Panc1 (cell line): Measurements from ENCODE around the gene CASP10. TPM values are rescaled to one million over a fixed set of nuclear protein-coding genes. Genes with fewer than 3 reads are reported as not detected.
"Not testable (repeated sequence)": the region's sequence is repeated elsewhere in the genome, so short reads cannot be mapped to it uniquely, and the experiment has no call there.

ENCODE experiments used
- ATAC-seq: fragments of 200-7000 bp; cut with Tn5 transposase; 2 replicates; pipeline ENCODE4 v1.9.1; 2020; ENCODE audit warnings: mild to moderate bottlenecking, moderate library complexity
- BruUV-seq: library from RNA; stranded (reverse); fragments of 400-500 nt; replicated peaks from 2 replicates; lab custom pipeline; 2021; lab: Mats Ljungman, UMichigan
- CTCF ChIA-PET: fragments of 300-600 bp; sonication (Branson Sonifier 250); formaldehyde crosslinking; loops from one replicate; lab custom pipeline; 2022; ENCODE audit warnings: antibody characterized with exemption; lab: Charles Lee
- POLR2A ChIA-PET: fragments of 300-600 bp; sonication (Branson Sonifier 250); formaldehyde crosslinking; loops from one replicate; lab custom pipeline; 2022; ENCODE audit warnings: antibody characterized with exemption; lab: Charles Lee
- DNase-seq: peaks from one replicate; pipeline ENCODE4 v3.0.0-alpha.2; 2010; ENCODE audit warnings: low read depth, low spot score
- H3K27ac ChIP-seq: 2 replicates; pipeline ENCODE4 v1.5.1; 2011; ENCODE audit warnings: mild to moderate bottlenecking, low read length, inconsistent platforms
- H3K27me3 ChIP-seq: fragments of 200-500 bp; sonication (Bioruptor generic); 2 replicates; pipeline ENCODE4 v1.6.0; 2014; ENCODE audit warnings: low read length, inconsistent platforms; ENCODE audit not compliant: control insufficient read depth, insufficient read depth
- H3K36me3 ChIP-seq: fragments of 200-500 bp; sonication (Bioruptor generic); 2 replicates; pipeline ENCODE4 v1.5.1; 2014; ENCODE audit warnings: inconsistent platforms, mild to moderate bottlenecking, low read length, moderate library complexity; ENCODE audit not compliant: control insufficient read depth, insufficient read depth
- H3K4me1 ChIP-seq: 2 replicates; pipeline ENCODE4 v1.5.1; 2011; ENCODE audit warnings: inconsistent platforms, mild to moderate bottlenecking, low read length, moderate library complexity; ENCODE audit not compliant: control insufficient read depth, insufficient read depth
- H3K4me3 ChIP-seq, 2 experiments: 2 replicates each; pipeline ENCODE4 v1.5.1; 2011 to 2012; ENCODE audit warnings: low read depth in 2 of 2, low read length in 2 of 2, mild to moderate bottlenecking in 2 of 2, inconsistent platforms in 1 of 2, moderate library complexity in 1 of 2
- H3K9me3 ChIP-seq: fragments of 200-500 bp; sonication (Bioruptor generic); 2 replicates; pipeline ENCODE4 v1.5.1; 2014; ENCODE audit warnings: low read depth, mild to moderate bottlenecking, inconsistent platforms, low read length, moderate library complexity; ENCODE audit not compliant: control insufficient read depth, insufficient read depth
- POLR2AphosphoS5 ChIP-seq: IDR thresholded peaks from 2 replicates; pipeline ENCODE4 v1.6.1; 2012; ENCODE audit warnings: mild to moderate bottlenecking, low read depth, low read length, moderate library complexity
- REST ChIP-seq, 2 experiments: IDR thresholded peaks; 2 replicates each; pipeline ENCODE4 v1.6.1; 2011 to 2012; ENCODE audit warnings: low read depth in 2 of 2, control low read depth in 1 of 2, low read length in 1 of 2, mild to moderate bottlenecking in 1 of 2, moderate library complexity in 1 of 2; ENCODE audit not compliant: insufficient read depth in 1 of 2
- SIN3A ChIP-seq: IDR thresholded peaks from 2 replicates; pipeline ENCODE4 v1.6.1; 2012; ENCODE audit warnings: low read depth, mild to moderate bottlenecking, low read length, moderate library complexity, borderline replicate concordance; ENCODE audit not compliant: insufficient read depth
- TCF7L2 ChIP-seq: IDR thresholded peaks from 2 replicates; pipeline ENCODE4 v1.6.1; 2011; ENCODE audit warnings: mild to moderate bottlenecking, low read depth, low read length, inconsistent platforms
- in situ Hi-C: cut with HindIII; loops from 2 replicates; pipeline ENCODE4 v1.10.0; 2016; ENCODE audit warnings: low sequenced_read_pairs, low pct_unique_long_range_greater_than_20kb
- intact Hi-C: fragments of 100-400 bp; cut with micrococcal nuclease; formaldehyde crosslinking; loops from one replicate; pipeline ENCODE4 v1.10.0; 2022; ENCODE audit not compliant: unreplicated experiment
- total RNA-seq: library from RNA; stranded (reverse); gene quantifications from one replicate; pipeline ENCODE4 v1.2.1, GENCODE V29; 2021; ENCODE audit not compliant: unreplicated experiment
- TF ChIP-seq, protein P1 (sequence below): fragments of 450-650 bp; IDR thresholded peaks from 2 replicates; pipeline ENCODE4 v1.5.1; 2017; ENCODE audit warnings: mild to moderate bottlenecking

The CASP10 gene
- total RNA-seq, 1 experiment from 2014 or later: 0.87 TPM

DNA sequence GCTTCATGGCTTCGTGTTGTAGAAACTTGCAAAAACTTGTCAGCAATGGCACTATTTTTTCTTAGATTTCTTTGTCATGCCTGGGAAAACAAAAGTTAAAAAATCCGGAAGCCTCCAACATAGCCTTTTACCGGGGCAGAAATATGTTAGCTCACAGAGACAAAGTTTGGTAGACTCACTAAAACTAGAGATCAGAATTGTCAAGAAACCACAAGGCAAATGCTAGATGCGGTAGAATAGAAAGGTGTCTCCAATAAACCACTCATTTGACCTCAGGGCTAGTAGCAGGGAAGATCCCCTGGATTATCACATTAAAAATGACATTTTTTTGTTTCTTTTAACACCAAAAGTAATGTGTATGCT lies 405 bp downstream of the CASP10 start:
- ChIA-PET POLR2A (interaction anchor here (0.6 kb wide), 1 partner anchor 277 kb away, joined by 4 read pairs; no protein-coding TSS in a partner anchor), CTCF (interaction anchor here (0.7 to 1.8 kb wide), 3 partner anchors 49 to 1220 kb away, joined by 3 to 12 read pairs (median 3); no protein-coding TSS in a partner anchor)
- ATAC-seq (no peak), DNase-seq (no peak)
- Histone ChIP-seq H3K9me3 (no peaks in the 10 kb centered on the region), H3K27ac (peak overlapping the region; percentile 40; the same call in 1 of the 2 replicates), H3K4me3 (peak overlapping the region in 1 of 2 experiments; percentile 42; a peak in 2 of 4 replicates), H3K4me1 (no peaks in the 10 kb centered on the region; the same call in 1 of the 2 replicates), H3K27me3 (no peaks in the 10 kb centered on the region), H3K36me3 (no peaks in the 10 kb centered on the region)
- intact Hi-C loops: no loop called here
- TF ChIP-seq, protein P1, sequence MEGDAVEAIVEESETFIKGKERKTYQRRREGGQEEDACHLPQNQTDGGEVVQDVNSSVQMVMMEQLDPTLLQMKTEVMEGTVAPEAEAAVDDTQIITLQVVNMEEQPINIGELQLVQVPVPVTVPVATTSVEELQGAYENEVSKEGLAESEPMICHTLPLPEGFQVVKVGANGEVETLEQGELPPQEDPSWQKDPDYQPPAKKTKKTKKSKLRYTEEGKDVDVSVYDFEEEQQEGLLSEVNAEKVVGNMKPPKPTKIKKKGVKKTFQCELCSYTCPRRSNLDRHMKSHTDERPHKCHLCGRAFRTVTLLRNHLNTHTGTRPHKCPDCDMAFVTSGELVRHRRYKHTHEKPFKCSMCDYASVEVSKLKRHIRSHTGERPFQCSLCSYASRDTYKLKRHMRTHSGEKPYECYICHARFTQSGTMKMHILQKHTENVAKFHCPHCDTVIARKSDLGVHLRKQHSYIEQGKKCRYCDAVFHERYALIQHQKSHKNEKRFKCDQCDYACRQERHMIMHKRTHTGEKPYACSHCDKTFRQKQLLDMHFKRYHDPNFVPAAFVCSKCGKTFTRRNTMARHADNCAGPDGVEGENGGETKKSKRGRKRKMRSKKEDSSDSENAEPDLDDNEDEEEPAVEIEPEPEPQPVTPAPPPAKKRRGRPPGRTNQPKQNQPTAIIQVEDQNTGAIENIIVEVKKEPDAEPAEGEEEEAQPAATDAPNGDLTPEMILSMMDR: no peak
- TF ChIP-seq TCF7L2: no peak
- no peak for TF ChIP-seq SIN3A
- TF ChIP-seq POLR2AphosphoS5: no peak
- no peak for TF ChIP-seq REST (IDR thresholded peaks at IDR 0.05; ENCODE audit: insufficient read depth in 1 of 2, low read depth in 2 of 2, low read length in 1 of 2)
- BruUV-seq: no TSS peak
- in situ Hi-C loops: no loop called here

GRCh38 chr2:201183835-201184234 lies 894 bp downstream of the CASP10 start:
- H3K9me3 ChIP-seq, H3K27me3 ChIP-seq, H3K27ac ChIP-seq, H3K4me1 ChIP-seq, in situ Hi-C loops, BruUV-seq, H3K4me3 ChIP-seq, DNase-seq, intact Hi-C loops, H3K36me3 ChIP-seq, ATAC-seq, POLR2A ChIA-PET: not testable (repeated sequence)
- CTCF ChIA-PET: interaction anchor here (1.8 kb wide), 1 partner anchor 49 kb away, joined by 12 read pairs; no protein-coding TSS in a partner anchor

- H3K4me3 ChIP-seq, intact Hi-C loops, in situ Hi-C loops, POLR2A ChIA-PET, BruUV-seq, H3K27ac ChIP-seq, DNase-seq, H3K27me3 ChIP-seq, ATAC-seq, H3K4me1 ChIP-seq, H3K9me3 ChIP-seq, CTCF ChIA-PET, H3K36me3 ChIP-seq: not testable (repeated sequence)
Measured at GRCh38 chr2:201184248-201184647, 1.3 kb downstream of the CASP10 start.
